AG09319 (cell line): Measurements from ENCODE around the gene SNED1.

Experiments
- DNase-seq: peaks from one replicate; pipeline ENCODE4 v3.0.0-alpha.2; 2010; ENCODE audit warnings: low read depth; ENCODE audit errors: extremely low read depth
- CTCF ChIP-seq: IDR thresholded peaks from 2 replicates; pipeline ENCODE4 v1.5.1; 2011; ENCODE audit warnings: low read depth, mild to moderate bottlenecking, inconsistent platforms, low read length, moderate library complexity

Gene SNED1

GRCh38 chr2:241019441-241020139, 21.2 kb downstream of the SNED1 start:
- no peak for TF ChIP-seq CTCF
- DNase-seq, result no peak

- no peak for TF ChIP-seq CTCF
- DNase-seq, result no peak
Measured at GRCh38 chr2:241020201-241020600, 21.8 kb downstream of the SNED1 start.

GRCh38 chr2:241020629-241021190, 22.3 kb downstream of the SNED1 start:
- TF ChIP-seq CTCF, result no peak
- DNase-seq, result no peak

GRCh38 chr2:241025639-241026038, 27.2 kb downstream of the SNED1 start:
- TF ChIP-seq CTCF, result no peak
- DNase-seq, result no peak

GRCh38 chr2:241029599-241030332, 31.3 kb downstream of the SNED1 start:
- DNase-seq, result no peak

GRCh38 chr2:241030333-241030680, 31.9 kb downstream of the SNED1 start:
- TF ChIP-seq CTCF, result no peak

More at GRCh38 chr2:241029599-241030332, 31.3 kb downstream of the SNED1 start:
- TF ChIP-seq CTCF, result no peak

GRCh38 chr2:241030883-241031282, 32.5 kb downstream of the SNED1 start:
- DNase-seq, result no peak
- no peak for TF ChIP-seq CTCF

More at GRCh38 chr2:241030333-241030680, 31.9 kb downstream of the SNED1 start:
- DNase-seq, result no peak
